Transverse colon (tissue), 1 donor: ENCODE data around the gene FCSK.

ENCODE experiments used
- EP300 ChIP-seq: sonication (generic); formaldehyde crosslinking; IDR thresholded peaks from one replicate; pipeline ENCODE4 v1.6.1; 2017; ENCODE audit warnings: antibody characterized with exemption, low read depth
- POLR2A ChIP-seq: fragments of 450-650 bp; IDR thresholded peaks from one replicate; pipeline ENCODE4 v1.6.1; 2016; ENCODE audit warnings: antibody characterized with exemption, mild to moderate bottlenecking, moderate library complexity

DNA sequence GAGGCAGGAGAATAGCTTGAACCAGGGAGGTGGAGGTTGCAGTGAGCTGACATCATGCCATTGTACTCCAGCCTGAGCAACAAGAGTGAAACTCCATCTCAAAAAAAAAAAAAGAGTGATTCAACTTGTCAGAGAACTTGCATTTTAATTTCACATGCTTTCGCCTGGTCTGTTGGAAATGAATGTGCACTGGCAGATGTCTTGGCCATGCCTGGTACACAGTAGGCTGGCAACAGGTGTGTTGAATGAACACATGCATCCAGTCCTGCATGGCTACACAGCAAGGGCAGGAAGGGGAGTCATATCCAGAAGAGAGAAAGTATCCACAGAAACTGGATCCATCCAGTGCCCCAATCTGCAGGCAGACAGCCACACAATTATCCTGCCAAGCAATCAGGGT is 57.4 kb downstream of the FCSK start:
- no peak for TF ChIP-seq EP300
- TF ChIP-seq POLR2A, result no peak
